GM21528 (cell line): ENCODE data around the gene TSPAN5.
A peak's percentile ranks its signal among the peaks of the same experiment; 100 is the strongest.

Experiments
- ATAC-seq: cut with Tn5 transposase; IDR thresholded peaks from one replicate; pipeline ENCODE4 v1.9.1; 2021; ENCODE audit warnings: mild to moderate bottlenecking, moderate library complexity; ENCODE audit not compliant: unreplicated experiment, low FRiP score

Gene TSPAN5

DNA sequence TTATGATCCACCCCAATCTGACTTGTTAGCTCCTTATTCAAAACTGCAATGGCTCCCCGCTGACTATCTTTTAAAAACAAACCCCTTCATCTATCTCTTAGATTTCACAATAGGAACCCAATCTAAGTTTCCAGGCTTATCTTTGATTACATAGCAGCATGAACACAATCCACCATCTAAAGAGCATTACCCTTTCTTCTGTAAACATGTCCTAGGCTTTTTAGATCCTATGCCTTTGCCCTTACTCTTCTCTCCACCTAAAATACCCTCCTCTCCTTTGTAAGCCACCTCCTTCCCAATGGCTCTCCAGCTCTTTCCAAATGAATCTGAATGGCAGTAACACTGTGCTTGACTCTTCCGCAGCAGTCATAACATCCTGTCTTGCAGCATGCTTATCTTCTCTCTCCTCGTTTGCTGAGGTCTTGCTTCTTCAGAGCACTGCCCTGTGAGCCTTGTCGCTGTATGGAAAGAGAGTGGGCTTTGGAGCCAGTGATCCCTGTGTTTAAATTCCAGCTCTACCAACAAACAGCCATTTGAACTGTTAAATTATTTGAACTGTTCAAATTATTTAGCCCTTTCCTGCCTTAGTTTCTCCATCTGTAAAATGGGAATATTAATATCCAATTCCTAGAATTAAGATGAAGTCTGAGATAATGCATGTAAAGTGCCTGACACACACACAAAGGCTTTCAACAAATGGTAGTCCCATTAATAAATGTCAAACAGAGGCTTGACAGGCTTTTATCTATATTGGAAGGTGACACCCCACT is 16.2 kb upstream of the TSPAN5 start:
- no peak for ATAC-seq

DNA sequence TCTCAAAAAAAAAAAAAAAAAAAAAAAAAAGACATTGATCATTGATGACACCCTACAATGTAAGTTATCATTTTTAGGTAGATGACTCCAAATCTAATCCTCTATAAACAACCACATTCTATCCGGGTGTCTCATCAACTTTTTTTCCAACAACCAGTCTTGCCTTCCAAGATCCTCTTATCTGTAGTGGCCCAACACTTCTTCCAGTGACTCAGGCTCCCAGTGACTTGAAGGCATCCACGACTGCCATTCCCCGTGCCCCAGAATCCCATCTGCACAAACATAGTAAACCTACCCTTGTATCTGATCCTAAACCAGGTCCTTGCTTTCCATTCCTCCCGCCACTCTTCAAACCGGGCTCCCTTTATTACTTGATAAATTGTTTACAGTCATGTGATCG is 15.6 kb upstream of the TSPAN5 start:
- no peak for ATAC-seq

DNA sequence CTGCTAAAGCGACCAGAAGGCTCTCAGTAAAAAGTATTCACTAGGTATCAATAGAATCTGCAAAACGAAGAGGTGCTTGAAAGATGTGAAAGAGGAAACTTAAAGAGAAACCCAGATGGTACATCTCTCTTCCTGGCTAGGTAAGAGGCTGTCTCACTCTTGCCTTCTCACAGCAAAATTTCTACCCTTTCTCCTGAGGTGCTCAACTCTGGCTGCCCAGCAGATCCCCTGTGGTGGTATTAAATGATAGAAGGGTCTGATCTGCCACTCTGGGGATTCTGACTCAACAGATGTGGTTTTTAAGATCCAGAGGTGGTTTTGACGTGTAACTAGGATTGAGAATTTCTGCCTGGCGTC is 14.9 kb upstream of the TSPAN5 start:
- ATAC-seq, result no peak

DNA sequence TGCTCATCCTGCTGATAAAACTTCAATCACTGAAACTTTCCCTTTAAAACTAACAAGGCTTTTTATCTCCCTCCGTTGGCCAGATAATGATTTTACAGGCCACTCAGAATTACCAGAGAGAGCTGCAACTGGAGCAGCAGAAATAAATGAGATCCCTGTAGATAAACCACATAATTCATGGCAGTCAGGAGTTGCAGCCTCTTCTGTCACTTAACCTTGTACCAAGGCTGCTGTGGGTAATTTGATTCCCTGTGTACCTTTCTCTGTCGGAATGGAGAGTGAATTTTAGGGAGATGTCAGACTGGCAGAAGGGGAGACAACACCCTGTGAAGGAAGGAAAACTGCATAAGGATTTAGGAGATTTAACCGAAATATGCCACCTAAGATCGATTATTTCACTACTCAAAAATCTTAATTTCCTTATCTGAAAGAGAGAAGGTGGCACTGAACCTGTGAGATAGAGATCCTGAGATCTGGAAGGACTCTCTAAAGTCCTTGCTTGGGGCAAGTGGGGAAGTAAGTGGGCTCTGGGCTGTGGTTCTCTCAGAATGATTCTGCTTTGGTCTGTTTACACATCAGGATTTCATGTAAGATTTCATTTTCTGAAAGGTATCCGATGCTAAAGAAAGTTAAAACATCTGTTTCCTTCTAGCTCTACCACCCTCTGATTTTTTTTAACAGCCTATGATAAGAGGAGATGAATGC is 14.3 kb upstream of the TSPAN5 start:
- ATAC-seq, result no peak

GRCh38 chr4:98671131-98671530 is 12.7 kb upstream of the TSPAN5 start:
- ATAC-seq, result no peak

DNA sequence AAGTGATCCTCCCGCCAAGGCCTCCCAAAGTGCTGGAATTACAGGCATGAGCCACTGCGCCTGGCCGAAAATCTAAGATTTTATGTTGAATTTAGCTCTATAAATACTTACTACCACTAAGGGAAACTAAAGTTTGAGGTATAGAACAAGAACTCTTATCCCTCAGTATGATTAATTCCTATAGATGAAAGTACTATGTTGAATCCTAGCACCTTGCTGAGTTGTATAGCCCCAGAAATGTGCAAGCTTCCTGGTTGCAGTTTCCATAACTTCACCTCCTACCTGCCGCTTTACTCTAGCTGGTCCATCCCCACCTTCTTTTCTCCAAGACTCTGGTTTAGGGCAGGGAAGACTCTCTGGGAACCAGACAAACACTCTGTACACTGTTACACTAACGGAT is 11.8 kb upstream of the TSPAN5 start:
- no peak for ATAC-seq

DNA sequence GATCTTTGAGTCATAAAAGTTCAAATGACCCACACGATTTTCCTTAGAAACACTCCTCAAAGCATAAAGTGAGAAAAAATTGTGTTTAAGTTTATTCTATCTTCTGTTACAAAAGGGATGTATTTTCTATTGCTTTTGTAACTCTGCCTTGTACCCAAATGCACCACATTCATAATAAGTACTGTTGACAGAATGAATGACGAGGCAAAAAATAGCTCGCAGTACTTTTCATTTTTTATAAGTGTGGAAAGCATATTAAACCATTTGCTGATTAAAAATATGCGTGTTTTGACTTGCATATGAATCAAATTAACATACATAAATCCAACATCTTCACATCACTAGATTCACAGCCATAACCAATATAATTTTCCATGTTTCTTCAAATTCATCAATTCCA is 11.2 kb upstream of the TSPAN5 start:
- no peak for ATAC-seq

GRCh38 chr4:98664959-98665358 is 6.5 kb upstream of the TSPAN5 start:
- ATAC-seq, result no peak

DNA sequence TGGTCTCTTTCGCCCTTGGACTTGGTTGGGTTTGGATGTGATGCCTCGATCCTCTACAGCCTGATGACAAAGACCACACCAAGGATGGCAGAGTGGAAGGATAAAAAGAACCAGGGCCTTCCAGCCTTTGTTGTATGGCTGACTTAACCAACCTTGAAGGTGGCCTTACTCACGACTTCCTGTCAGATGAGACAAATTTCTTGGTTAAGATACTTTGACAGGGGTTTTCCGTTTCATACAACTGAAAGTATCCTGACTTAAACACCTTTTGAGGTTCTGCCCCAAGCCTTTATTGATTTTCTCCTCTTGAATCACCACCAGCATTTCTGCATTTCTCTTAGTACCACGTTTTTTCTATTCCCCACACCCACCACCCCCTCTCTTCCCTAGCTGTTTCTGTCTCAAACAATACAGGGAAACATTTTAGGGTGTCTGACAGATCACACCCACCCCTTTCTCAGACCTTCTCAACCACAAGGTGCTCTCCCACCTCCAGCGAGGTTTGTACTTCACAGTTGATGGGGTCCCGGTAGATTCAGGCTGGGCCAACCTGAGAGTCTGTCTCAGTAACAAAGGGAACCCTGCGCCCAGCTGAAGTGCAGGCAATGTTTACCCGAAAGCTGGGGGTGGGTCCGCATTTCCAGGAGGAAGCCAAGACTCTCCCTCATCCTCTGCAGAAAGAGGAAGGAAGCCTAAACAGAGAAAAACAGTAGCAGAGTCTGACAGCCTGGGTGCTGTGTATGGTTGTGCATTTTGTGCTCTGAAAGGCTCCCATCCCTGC is 5.0 kb upstream of the TSPAN5 start:
- peak; percentile 81 for ATAC-seq

DNA sequence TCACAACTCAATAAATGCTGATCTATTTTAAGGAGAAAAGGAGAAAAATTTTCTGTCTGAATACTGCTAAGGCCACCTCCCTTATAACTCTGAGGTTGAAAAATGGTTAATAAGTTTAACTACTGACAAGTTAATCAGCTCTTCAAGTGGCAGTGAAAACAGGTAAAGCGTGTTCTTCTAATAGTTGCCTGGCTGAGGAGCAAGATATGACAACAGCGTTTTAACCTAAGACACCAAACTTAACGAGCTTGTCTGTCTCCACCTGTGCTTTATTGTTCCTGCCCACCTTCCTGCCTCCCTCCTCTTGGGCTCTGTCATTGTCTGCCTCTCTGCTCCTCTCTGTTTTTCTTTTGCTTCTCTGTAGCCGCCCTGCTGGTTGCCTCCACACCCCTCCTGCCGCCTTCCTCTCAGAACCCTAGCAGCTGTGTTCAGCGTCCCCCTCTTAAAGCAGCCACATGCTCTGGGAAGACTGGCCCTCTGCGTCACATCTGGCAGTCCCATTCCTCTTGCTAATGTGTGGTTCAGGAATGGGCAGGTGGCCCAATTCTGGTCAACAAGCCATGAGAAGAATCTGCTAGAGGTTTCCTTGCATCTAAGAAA is 4.3 kb upstream of the TSPAN5 start:
- peak; percentile 7 for ATAC-seq

- ATAC-seq, result no peak
These were observed 3.6 kb upstream of the TSPAN5 start for GRCh38 chr4:98662055-98662453.

- ATAC-seq, result no peak
These were observed 3.1 kb upstream of the TSPAN5 start for GRCh38 chr4:98661371-98662054.

GRCh38 chr4:98659741-98660462 is 1.5 kb upstream of the TSPAN5 start:
- ATAC-seq, result no peak

GRCh38 chr4:98659106-98659592 is 738 bp upstream of the TSPAN5 start:
- no peak for ATAC-seq

DNA sequence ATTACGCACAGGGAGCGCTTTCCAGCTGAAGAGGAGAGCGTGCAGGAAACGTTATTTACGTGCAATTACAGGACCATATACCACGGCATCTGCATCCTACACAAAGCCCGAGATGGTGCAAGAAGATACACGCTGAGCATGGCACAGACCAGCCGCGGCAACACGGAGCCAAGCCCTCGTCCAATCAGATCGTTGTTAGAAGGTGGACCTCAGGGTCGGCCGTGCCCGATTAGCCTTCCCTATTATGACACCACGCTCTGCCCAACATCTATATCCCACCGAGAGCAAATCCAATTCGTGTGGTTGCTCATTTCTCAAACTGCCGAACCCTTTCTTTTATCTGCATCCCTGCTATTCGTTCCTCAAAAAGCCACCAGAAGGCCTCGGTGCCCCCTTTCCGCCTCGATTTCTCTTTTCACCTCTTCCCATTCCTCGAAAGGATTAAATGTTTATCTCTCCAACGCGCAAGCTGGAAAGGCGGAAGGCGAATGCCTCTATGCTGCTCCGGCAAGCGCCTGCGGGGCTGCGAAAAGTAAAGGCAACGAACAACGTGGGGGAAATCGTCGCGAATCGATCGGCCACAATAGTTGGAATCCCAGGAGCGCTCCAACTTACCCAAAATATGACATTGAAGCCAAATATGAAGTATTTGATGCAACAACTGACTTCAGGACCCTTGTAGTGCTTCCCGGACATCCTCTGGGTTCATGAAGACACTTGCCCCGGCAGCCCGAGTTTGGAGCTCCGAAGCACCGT is 702 bp downstream of the TSPAN5 start:
- ATAC-seq, result peak; percentile 9

GRCh38 chr4:98656886-98657285 is 1.5 kb downstream of the TSPAN5 start:
- ATAC-seq, result no peak

DNA sequence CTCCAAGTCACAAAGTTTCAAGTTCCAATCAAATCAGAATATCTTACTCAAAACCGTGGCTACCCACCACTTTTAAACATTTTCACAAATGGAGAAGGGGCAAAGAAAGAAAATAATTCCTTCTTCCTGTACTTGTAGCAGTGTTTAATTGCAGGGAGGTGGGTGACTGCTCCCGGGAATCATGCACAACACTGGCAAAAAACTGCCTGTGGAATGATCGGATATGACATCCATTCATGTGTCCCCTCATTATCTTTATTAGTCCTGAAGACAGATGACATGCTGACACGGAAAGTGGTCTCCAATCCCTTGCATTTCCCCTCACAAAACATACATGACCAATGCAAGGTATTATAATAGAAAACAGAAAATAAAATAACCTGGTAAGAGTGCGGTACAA is 2.0 kb downstream of the TSPAN5 start:
- ATAC-seq, result no peak

- ATAC-seq, result no peak
These were observed 4.2 kb downstream of the TSPAN5 start for GRCh38 chr4:98653890-98654867.
